Stimulated activated CD8-positive, alpha-beta memory T cell treated with anti-CD3 and anti-CD28 coated beads, Interleukin-7, amount 100 ng/mL, for 24 hours (primary cell): ENCODE data around the gene CRYGC.
"Not testable (repeated sequence)": the region's sequence is repeated elsewhere in the genome, so short reads cannot be mapped to it uniquely, and the experiment has no call there.

ENCODE experiments used
- DNase-seq: peaks from one replicate; pipeline ENCODE4 v3.0.0-alpha.2; 2020; ENCODE audit warnings: low read depth

CRYGC gene

GRCh38 chr2:208136716-208137094, 7.1 kb upstream of the CRYGC start:
- DNase-seq: no peak

DNA sequence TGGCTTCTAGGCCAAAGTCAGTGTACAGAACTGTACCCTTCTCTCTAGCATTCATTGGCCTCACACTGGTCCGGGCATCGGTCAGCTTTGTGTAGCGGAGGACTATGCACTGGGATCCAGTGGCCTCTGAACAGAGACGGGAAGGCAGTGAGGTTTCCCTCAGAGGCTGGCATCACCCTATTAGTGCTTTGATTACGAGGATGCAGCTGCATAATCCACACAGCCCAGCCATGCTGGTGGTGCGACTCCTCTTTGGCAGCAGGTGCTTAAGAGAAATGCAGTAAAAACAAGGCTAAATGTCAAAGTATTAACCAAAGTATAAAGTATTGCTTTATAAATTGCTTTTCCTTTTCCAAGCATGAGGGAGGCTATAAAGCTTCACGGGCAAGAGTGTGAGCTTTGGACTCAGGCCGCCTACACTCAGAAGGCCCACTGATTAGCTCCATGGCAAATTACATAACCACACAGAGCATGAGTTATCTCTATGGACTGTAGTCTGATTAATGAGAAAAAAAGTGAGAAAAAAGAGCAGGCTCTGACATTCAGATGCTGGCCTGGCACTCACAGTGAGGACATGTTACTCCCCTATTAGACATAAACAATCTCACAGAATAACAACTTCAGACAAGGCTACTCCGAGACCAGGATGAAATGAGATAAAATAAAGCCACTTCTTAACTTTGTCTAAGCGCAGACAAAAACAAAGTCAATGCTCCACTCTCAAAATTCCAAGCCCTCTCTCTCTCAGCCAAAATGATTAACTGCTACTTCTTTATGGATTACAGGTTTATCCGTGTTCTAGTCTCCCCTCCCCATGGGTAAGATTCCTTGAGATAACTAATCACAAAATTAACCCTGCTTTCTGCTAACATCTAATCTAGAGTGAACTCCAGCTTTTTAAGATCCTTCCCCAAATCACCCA, 6.4 kb upstream of the CRYGC start:
- no peak for DNase-seq

GRCh38 chr2:208134928-208135586, 5.4 kb upstream of the CRYGC start:
- DNase-seq: no peak

DNA sequence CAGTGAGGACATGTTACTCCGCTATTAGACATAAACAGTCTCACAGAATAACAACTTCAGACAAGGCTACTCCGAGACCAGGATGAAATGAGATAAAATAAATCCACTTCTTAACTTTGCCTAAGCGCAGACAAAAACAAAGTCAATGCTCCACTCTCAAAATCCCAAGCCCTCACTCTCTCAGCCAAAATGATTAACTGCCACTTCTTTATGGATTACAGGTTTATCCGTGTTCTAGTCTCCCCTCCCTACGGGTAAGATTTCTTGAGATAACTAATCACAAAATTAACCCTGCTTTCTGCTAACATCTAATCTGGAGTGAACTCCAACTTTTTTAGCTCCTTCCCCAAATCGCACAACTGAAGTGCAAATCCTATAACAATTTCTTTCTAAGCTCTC, 1.1 kb upstream of the CRYGC start:
- DNase-seq: no peak

DNA sequence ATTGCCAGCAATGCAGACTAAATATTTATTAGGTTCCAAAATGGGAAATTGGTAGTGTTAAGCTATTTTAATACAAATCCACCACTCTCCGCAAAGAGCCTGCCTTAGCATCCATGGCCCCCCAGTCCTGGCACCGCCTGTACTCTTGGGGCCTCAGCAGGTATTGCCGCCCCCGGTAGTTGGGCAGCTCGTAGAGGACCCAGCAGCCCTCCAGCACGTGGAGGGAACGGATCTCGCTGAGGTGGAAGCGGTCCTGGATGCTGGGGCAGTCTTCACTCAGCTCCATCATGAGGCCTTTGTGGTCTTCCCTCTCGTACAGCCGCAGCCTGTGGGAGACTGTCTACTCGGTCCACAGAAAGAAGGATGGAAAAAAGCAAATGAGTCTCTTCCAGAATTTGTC, 1.5 kb downstream of the CRYGC start:
- DNase-seq: no peak

DNA sequence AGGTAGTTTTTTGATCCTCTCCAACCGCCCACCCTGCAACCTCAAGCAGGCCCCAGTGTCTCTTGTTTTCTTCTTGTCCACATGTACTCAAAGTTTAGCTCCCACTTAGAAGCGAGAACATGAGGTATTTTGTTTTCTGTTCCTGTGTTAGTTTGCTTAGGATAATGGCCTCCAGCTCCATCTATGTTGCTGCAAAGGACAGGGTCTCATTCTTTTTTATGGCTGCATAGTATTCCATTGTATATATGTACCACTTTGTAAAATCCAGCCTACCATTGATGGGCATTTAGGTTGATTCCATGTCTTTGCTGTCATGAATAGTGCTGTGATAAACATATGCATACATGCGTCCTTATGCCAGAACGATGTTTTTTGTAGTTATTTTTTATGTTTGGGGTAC, 2.5 kb downstream of the CRYGC start:
- no peak for DNase-seq

- no peak for DNase-seq
Measured at GRCh38 chr2:208125251-208125650, 4.4 kb downstream of the CRYGC start.

- DNase-seq: not testable (repeated sequence)
Measured at GRCh38 chr2:208124013-208124715, 5.5 kb downstream of the CRYGC start, which contains the start of gene CRYGD. Gene CRYGD (minus strand): TSS chr2:208124524. CDS start chr2:208124473, 51 bp downstream.

GRCh38 chr2:208122248-208122647, 7.4 kb downstream of the CRYGC start:
- DNase-seq: no peak

DNA sequence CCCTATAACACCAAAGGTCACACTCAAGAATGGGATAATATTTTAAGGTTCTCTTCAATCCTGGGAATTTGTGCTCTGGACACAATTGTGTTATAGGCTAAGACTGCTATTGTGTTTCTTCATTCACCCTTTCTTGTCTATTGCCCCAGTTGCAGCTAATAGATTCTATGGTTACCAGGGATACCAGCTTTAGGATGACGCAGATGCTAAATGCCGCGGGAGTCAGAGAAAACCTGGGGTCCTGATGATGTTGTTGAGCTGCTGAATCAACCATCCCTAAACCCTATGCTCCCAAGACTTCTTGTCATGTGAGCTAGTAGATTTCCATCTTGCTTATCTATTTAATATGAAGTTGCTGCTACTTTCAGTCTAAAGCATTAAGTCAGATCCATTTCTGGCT, 10.7 kb downstream of the CRYGC start:
- no peak for DNase-seq

DNA sequence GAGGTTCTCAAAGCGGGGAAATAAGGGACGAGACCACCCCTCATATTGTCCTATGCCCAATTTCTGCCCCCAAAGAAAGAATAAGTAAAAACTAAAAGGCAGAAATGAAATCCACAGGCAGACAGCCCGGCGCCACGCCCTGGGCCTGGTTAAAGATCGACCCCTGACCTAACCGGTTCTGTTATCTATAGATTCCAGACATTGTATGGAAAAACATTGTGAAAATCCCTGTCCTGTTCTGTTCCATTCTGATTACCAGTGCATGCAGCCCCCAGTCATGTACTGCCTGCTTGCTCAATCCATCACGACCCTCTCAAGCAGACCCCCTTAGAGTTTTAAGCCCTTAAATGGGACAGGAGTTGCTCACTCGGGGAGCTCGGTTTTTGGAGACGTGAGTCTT, 12.2 kb downstream of the CRYGC start:
- DNase-seq: not testable (repeated sequence)

- DNase-seq: no peak
Measured at GRCh38 chr2:208112969-208113368, 16.7 kb downstream of the CRYGC start.

DNA sequence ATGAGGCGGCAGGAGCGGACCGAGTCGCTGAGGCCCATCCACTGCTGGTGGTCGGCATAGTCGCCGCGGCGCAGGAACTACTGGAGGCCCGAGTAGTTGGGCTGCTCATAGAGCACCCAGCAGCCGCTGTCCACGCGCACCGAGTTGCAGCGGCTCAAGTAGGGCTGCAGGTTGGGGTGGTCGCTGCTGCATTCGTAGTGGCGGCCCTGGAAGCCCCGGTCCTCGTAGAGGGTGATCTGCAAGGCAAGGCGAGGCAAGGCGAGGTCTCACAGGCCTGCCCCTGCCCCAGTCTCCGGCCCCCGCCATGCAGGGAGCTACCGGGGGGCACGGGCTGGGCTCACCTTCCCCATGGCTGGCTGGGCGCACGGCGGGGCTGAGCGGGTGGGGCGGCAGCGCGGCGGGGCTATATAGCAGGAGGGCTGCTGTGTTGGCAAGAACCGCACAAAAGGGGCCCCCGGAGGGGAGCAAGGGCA, 17.3 kb downstream of the CRYGC start:
- DNase-seq: not testable (repeated sequence)

- DNase-seq: no peak
Measured at GRCh38 chr2:208103616-208104015, 26.0 kb downstream of the CRYGC start.

DNA sequence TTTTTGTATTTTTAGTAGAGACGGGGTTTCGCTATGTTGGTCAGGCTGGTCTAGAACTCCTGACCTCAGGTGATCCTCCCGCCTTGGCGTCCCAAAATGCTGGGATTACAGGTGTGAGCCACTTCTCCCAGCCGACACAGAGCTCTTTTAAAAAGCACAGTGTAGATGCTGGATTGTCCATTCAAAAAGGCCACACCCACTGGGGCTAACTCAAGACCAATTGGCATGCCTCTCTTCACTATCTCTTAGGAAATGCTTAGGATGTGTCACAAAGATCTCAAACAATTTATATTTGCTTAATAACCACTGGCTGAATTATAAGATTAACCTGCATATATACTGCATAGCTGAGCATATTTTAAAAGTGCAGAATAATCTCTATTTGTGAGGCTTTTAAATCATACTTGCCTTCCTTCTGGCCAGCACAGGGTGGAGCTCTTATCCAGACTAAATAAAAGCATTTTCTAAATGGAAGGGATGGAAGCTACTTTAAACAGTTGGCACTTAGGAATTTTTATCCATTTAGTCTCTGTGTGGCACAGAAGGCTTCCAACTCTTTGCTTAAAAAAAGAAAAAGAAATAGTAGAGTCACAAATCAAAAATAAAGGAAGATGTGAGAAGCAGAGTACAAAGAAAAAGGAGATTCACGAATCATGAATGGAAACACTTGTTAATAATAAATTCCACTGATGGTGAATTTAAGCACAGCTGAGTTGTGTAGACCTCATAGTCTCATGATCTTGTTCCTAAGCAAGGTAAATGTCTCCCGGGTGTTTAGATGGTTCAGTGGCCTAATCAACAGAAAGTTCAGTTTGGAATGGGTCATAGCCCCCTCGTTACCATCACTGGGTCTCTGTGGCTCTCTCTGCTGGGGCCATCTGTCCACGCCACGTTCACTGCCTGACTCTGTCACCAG, 27.7 kb downstream of the CRYGC start:
- no peak for DNase-seq

GRCh38 chr2:208099682-208100470, 29.8 kb downstream of the CRYGC start:
- DNase-seq: no peak

DNA sequence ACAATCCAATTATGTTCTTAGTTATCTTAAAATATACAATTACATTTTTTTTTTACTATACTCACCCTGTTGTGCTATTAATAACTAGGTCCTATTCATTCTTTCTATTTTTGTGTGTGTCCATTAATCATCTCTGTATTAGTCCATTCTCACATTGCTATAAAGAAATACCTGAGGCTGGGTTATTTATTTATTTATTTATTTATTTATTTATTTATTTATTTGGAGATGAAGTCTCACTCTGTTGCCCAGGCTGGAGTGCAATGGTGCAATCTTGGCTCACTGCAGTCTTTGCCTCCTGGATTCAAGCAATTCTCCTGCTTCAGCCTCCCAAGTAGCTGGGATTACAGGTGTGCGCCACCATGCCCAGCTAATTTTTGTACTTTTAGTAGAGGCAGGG, 30.9 kb downstream of the CRYGC start:
- DNase-seq: not testable (repeated sequence)

GRCh38 chr2:208098267-208098666, 31.4 kb downstream of the CRYGC start:
- DNase-seq: no peak

GRCh38 chr2:208097801-208098200, 31.8 kb downstream of the CRYGC start:
- no peak for DNase-seq

GRCh38 chr2:208097313-208097712, 32.3 kb downstream of the CRYGC start:
- DNase-seq: no peak

DNA sequence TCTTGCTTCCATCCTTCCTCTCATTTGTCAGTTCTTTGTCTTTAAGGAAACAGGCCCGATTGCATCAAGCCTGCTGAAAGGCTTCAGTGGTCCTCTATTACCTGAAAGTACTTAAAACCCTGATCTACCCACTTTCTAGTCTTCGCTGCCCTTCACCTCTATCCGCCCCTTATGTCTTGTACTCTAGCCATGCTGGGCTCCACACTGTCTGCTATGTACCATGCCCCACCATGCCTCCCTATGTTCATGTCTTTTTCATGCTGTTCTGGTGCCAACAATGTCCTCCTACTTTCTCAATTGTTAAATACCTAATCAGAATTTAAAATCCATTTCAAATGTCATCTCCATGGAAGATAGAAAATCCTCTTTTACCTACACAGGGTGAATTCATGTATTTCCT, 33.5 kb downstream of the CRYGC start:
- DNase-seq: no peak
